ENCODE measurements around the gene RTBDN.
A peak's percentile ranks its signal among the peaks of the same experiment; 100 is the strongest.

The RTBDN gene

DNA sequence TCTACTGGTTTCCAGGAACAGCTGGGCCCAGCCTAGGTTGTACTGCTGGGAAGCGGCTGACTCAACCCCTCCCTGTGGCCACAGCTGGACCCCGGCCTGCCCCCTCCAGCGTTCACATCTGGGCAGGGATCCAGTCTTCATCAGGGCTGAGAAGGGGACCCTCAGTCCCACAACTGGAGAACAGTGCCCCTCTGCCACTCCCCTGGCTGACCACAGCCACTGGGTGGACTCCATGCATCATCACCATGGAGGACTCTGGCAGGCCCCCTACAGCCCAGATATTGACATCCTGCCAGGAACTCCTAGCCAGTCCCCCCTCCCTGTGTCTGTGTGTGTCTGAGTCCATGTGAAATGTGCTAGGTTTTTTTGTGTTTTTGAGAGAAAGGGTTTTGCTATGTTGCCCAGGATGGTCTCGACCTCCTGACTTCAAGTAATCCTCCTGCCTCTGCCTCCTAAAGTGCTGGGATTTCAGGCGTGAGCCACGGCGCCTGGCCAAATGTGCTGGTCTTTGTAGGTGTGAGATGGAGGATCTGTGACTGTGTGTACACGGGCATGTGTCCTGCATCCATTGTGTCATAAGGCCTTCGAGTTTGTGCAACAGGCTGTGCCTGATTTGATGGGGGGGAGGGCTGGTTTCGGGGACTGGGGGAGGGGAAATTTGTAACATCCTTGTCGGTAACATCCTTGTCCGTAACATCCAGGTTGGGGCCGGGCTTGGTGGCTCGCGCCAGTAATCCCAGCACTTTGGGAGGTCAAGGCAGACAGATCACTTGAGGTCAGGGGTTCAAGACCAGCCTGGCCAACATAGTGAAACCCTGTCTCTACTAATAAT is 55.0 kb downstream of the RTBDN start:
- H3K27me3 Mint-ChIP-seq = no peaks in the 10 kb centered on the region
- H3K4me1 Mint-ChIP-seq = peaks cover 33 to 46% of the 10 kb centered on the region in 2 donors
- peak overlapping the region; percentile 79 for H3K27ac Mint-ChIP-seq
- peak overlapping the region; percentile 49 to 57 for H3K4me3 Mint-ChIP-seq
- ATAC-seq (replicated peaks) (no peak), DNase-seq (no peak)
- H3K36me3 Mint-ChIP-seq = no peaks in the 10 kb centered on the region
- H3K9me3 Mint-ChIP-seq = no peaks in the 10 kb centered on the region

DNA sequence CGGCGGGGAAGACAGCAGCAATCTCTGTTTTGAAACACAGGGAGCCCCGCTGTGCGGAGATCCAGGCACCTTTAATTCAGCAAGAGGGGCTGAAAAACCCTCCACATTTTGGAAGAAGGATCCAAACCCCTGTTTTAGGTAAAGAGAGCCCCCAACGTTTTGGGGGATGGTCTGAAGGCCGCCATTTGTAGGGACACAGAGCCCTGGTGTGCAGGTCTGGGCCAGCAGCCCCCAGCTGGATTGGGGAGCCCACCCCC is 55.5 kb downstream of the RTBDN start:
- peak overlapping the region; percentile 85 for H3K4me3 Mint-ChIP-seq
- no peaks in the 10 kb centered on the region for H3K9me3 Mint-ChIP-seq
- ATAC-seq (replicated peaks) (no peak), DNase-seq (no peak)
- no peaks in the 10 kb centered on the region for H3K36me3 Mint-ChIP-seq
- H3K27ac Mint-ChIP-seq = peak overlapping the region; percentile 92
- H3K27me3 Mint-ChIP-seq = no peaks in the 10 kb centered on the region
- H3K4me1 Mint-ChIP-seq = peaks cover 33 to 50% of the 10 kb centered on the region in 2 donors

DNA sequence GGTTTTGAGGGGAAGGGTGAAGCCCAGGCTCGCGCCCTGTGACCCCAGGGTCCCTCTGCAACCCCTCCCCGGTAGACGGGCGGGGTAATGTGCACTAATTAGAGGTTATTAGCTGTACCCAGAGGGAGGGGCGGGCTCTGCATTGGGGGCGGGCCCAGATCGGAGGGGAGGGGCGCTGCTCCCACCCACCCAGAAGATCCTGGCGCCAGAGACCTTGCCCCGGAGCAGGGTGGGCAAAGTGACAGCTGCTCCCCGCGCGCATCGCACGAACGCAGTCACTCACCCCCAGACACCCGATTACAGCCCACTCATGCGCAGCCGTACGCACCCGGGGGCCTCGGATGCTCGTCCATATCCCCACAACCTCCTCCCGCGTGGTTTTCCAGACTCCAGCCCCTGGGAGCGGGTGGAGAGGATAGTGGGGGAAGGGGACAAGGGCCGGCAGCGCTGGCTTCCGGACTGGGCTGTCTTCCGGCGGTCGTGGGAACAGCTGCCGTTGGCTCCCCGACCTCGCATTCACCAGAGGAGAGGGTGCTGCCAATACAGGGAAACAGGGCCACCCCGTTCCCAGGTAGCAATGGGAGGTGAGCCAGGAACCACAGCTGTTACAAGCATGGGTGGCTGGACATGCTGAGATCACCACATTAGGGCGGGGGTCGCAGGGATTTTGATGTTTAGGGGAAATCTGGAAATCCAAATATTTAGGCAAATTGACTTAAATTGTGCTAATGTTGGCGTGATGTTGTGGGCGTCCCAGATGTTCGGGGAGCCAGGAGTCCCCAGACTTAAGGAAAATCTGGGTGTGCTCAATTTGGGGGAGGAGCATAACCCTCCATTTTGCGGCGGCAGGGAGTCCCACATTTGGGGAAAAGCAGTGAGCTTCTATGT is 56.1 kb downstream of the RTBDN start:
- DNase-seq (no peak), ATAC-seq (replicated peaks) (peak; percentile 19 to 23)

DNA sequence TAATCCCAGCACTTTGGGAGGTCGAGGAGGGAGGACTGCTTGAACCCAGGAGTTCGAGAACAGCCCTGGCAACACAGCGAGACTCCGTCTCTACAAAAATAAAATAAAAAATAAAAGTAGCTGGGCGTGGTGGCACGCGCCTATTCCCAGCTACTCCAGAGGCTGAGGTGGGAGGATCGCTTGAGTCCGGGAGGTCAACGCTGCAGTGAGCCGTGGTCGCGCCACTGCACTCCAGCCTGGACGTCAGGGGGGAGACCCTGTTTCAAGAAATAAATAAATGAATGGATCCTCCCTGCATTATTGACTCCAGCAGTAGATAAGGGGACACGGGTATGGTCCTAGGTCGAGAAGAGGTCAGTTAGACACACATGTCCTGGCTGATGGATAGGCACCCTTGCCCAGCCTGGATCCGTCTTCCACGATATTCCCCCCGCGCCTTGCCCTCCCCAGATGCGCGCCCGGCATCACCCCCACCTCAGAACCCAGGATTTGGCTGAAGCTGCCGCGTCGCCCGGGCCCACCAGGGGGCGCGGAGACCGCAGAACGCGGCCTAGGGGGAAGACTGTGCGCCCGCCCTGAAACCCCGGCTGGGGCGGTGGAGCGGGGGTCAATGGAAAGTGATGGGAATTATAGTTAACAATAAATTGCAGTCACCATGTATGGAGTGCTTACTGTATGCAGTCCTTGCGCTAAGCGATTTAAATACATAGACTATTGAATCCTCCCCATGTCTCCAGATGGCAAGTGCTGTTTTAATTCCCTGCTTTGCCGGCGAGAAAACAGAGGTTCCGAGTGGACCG is 57.0 kb downstream of the RTBDN start:
- Mint-ChIP-seq H3K27me3 (no peaks in the 10 kb centered on the region), H3K9me3 (no peaks in the 10 kb centered on the region), H3K4me3 (peak overlapping the region; percentile 85), H3K4me1 (peaks cover 33 to 56% of the 10 kb centered on the region in 2 donors), H3K36me3 (no peaks in the 10 kb centered on the region), H3K27ac (peak overlapping the region; percentile 92)
- ATAC-seq (replicated peaks) (peak; percentile 44 to 49), DNase-seq (peak; percentile 72)

More for the DNA sequence above, 56.1 kb downstream of the RTBDN start:
- Mint-ChIP-seq H3K9me3 (no peaks in the 10 kb centered on the region), H3K27ac (peak overlapping the region; percentile 92), H3K4me1 (peaks cover 34 to 56% of the 10 kb centered on the region in 2 donors), H3K27me3 (no peaks in the 10 kb centered on the region), H3K4me3 (peak overlapping the region; percentile 85), H3K36me3 (no peaks in the 10 kb centered on the region)
